Lung (tissue), 13 donors: Measurements from ENCODE around the gene SNX22. TPM values are rescaled to one million over a fixed set of nuclear protein-coding genes. Genes with fewer than 3 reads are reported as not detected.

Source experiments
- ATAC-seq: fragments of 200-7000 bp; cut with Tn5 transposase; one replicate; pipeline ENCODE4 v1.9.1; 2020; ENCODE audit warnings: moderate number of reproducible peaks; ENCODE audit not compliant: insufficient read depth, low FRiP score
- DNase-seq, 3 donors: peaks; one replicate each; pipeline ENCODE4 v3.0.0-alpha.2; 2013 to 2017
- H3K27ac ChIP-seq, 2 donors: one replicate each; pipeline ENCODE4 v1.5.1; 2013; ENCODE audit warnings: mild to moderate bottlenecking in 2 of 2, moderate library complexity in 2 of 2, control low read depth in 1 of 2, inconsistent platforms in 1 of 2, low read depth in 1 of 2, low read length in 1 of 2
- H3K27me3 ChIP-seq, 3 donors: one replicate each; pipeline ENCODE4 v1.5.1; 2013; ENCODE audit warnings: low read length in 2 of 3; ENCODE audit not compliant: control insufficient read depth in 3 of 3, insufficient read depth in 3 of 3
- H3K36me3 ChIP-seq, 4 donors: one replicate each; pipeline ENCODE4 v1.5.1; 2013; ENCODE audit warnings: low read length in 4 of 4, mild to moderate bottlenecking in 1 of 4, moderate library complexity in 1 of 4; ENCODE audit not compliant: control insufficient read depth in 4 of 4, insufficient read depth in 4 of 4
- H3K4me1 ChIP-seq, 5 donors: one replicate each; pipeline ENCODE4 v1.5.1; 2013; ENCODE audit warnings: low read length in 5 of 5, mild to moderate bottlenecking in 2 of 5, moderate library complexity in 1 of 5; ENCODE audit not compliant: control insufficient read depth in 5 of 5, insufficient read depth in 5 of 5
- H3K4me3 ChIP-seq: one replicate; pipeline ENCODE4 v1.5.1; 2013; ENCODE audit warnings: mild to moderate bottlenecking, control low read depth, moderate library complexity
- H3K9ac ChIP-seq, 2 donors: one replicate each; pipeline ENCODE4 v1.5.1; 2013; ENCODE audit warnings: low read length in 2 of 2, control low read depth in 1 of 2; ENCODE audit not compliant: insufficient read depth in 1 of 2
- H3K9me3 ChIP-seq, 4 donors: one replicate each; pipeline ENCODE4 v1.5.1; 2013; ENCODE audit warnings: low read length in 3 of 4, mild to moderate bottlenecking in 1 of 4, moderate library complexity in 1 of 4; ENCODE audit not compliant: control insufficient read depth in 4 of 4, insufficient read depth in 3 of 4
- polyA plus RNA-seq, 2 donors: library from polyadenylated mRNA; stranded (reverse); fragments of 200-250 nt; gene quantifications; one replicate each; pipeline ENCODE4 v1.2.1, GENCODE V29; 2013
- small RNA-seq: library from RNA; depleted of rRNA; stranded (forward); fragments of <200 nt; gene quantifications from one replicate; pipeline ENCODE3, GENCODE V24; 2014; ENCODE audit warnings: low replicate concordance
- total RNA-seq, 2 donors: library from RNA; depleted of rRNA in 1 of 2; stranded (reverse); fragments of >200 nt in 1 of 2; gene quantifications; one replicate each; pipeline ENCODE4 v1.2.1, GENCODE V29; 2014 to 2021
- TF ChIP-seq, protein P1 (sequence below): IDR thresholded peaks from 2 replicates; pipeline ENCODE4 v1.5.1; 2012; ENCODE audit warnings: mild to moderate bottlenecking; ENCODE audit errors: control extremely low read depth, extremely low read depth
- donor health status: control.
- donor health status: control.
- donor health status: Bipolar disorder and iron deficiency.
- donor health status: healthy.
- donor health status: DM: yes; HTN: yes; CAD: no.

The SNX22 gene
- total and polyA plus RNA-seq, 4 donors = 3.4 to 20.3 (median 9.2) TPM

DNA sequence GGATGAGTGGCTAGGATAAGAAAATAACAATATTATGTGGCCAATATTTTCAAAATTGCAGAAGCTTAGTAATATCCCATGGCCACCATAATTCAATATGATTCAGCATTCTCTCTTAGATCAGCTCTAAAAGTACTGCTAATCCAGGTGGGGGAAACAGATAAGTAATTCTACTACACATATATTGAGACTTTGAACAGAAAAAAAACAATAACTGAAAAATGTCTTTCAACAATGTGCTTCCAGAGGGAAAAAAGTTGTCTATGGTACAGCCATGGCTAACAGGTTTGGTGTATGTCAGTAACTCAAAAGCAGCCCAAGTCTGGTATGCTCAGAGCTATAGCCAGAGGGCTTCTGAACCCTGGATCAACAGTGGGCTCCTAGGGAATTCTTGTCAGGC is 53.7 kb downstream of the SNX22 start:
- no peak overlapping the region for H3K27ac ChIP-seq
- ATAC-seq (no peak), DNase-seq (no peak)
- peaks cover 5 to 14% (median 9%) of the 10 kb centered on the region in 4 donors for H3K36me3 ChIP-seq
- H3K9me3 ChIP-seq = no peaks in the 10 kb centered on the region
- TF ChIP-seq, protein P1, sequence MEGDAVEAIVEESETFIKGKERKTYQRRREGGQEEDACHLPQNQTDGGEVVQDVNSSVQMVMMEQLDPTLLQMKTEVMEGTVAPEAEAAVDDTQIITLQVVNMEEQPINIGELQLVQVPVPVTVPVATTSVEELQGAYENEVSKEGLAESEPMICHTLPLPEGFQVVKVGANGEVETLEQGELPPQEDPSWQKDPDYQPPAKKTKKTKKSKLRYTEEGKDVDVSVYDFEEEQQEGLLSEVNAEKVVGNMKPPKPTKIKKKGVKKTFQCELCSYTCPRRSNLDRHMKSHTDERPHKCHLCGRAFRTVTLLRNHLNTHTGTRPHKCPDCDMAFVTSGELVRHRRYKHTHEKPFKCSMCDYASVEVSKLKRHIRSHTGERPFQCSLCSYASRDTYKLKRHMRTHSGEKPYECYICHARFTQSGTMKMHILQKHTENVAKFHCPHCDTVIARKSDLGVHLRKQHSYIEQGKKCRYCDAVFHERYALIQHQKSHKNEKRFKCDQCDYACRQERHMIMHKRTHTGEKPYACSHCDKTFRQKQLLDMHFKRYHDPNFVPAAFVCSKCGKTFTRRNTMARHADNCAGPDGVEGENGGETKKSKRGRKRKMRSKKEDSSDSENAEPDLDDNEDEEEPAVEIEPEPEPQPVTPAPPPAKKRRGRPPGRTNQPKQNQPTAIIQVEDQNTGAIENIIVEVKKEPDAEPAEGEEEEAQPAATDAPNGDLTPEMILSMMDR = no peak
- H3K4me1 ChIP-seq = no peaks in the 10 kb centered on the region
- no peaks in the 10 kb centered on the region for H3K27me3 ChIP-seq
- H3K9ac ChIP-seq = no peak overlapping the region
- H3K4me3 ChIP-seq = no peak overlapping the region

Small RNA genes within 50 kb of the gene (small RNA-seq; reads per million reads assigned to genes)
- gene RF00019 = not detected

Other genes starting within 250 kb of the SNX22 start
- 10 to 100 TPM; 58.1 to 59.0 TPM for gene DAPK2, start 105.2 kb upstream of the SNX22 start, total RNA-seq
- 10 to 100 TPM; 20.5 to 40.1 TPM for gene DAPK2, start 105.2 kb upstream of the SNX22 start, polyA plus RNA-seq
- gene CIAO2A, start 57.9 kb upstream of the SNX22 start, total RNA-seq = 10 to 100 TPM; 40.4 to 89.6 TPM
- 10 to 100 TPM; 75.9 to 95.6 TPM for gene CIAO2A, start 57.9 kb upstream of the SNX22 start, polyA plus RNA-seq
- 100 to 1,000 TPM; 108 to 169 TPM for gene SNX1, start 55.7 kb upstream of the SNX22 start, total RNA-seq
- 100 to 1,000 TPM in 1 of 2 donors, 10 to 100 TPM in 1; 70.6 to 109 TPM for gene SNX1, start 55.7 kb upstream of the SNX22 start, polyA plus RNA-seq
- 100 to 1,000 TPM; 213 to 721 TPM for gene PPIB, start 11.3 kb downstream of the SNX22 start, total RNA-seq
- 1,000 to 10,000 TPM in 1 of 2 donors, 100 to 1,000 TPM in 1; 981 to 1,077 TPM for gene PPIB, start 11.3 kb downstream of the SNX22 start, polyA plus RNA-seq
- gene CSNK1G1, start 204.4 kb downstream of the SNX22 start, total RNA-seq = 10 to 100 TPM; 20.4 to 50.4 TPM
- 1 to 10 TPM; 3.0 to 5.4 TPM for gene CSNK1G1, start 204.4 kb downstream of the SNX22 start, polyA plus RNA-seq
- 1 to 10 TPM; 3.5 to 4.7 TPM for gene PCLAF, start 229.7 kb downstream of the SNX22 start, total RNA-seq
- gene PCLAF, start 229.7 kb downstream of the SNX22 start, polyA plus RNA-seq = 10 to 100 TPM in 1 of 2 donors, 1 to 10 TPM in 1; 7.3 to 36.2 TPM
- 10 to 100 TPM; 22.6 to 23.6 TPM for gene TRIP4, start 236.1 kb downstream of the SNX22 start, total RNA-seq
- 10 to 100 TPM; 17.0 to 23.4 TPM for gene TRIP4, start 236.1 kb downstream of the SNX22 start, polyA plus RNA-seq